NCI-H526 treated with DMSO at 0.1 percent for 48 hours (cell line): ENCODE data around the gene OR2B2.

ENCODE experiments used
- DNase-seq: peaks from one replicate; lab custom pipeline; 2025; lab: John Stamatoyannopoulos, UW

The OR2B2 gene

DNA sequence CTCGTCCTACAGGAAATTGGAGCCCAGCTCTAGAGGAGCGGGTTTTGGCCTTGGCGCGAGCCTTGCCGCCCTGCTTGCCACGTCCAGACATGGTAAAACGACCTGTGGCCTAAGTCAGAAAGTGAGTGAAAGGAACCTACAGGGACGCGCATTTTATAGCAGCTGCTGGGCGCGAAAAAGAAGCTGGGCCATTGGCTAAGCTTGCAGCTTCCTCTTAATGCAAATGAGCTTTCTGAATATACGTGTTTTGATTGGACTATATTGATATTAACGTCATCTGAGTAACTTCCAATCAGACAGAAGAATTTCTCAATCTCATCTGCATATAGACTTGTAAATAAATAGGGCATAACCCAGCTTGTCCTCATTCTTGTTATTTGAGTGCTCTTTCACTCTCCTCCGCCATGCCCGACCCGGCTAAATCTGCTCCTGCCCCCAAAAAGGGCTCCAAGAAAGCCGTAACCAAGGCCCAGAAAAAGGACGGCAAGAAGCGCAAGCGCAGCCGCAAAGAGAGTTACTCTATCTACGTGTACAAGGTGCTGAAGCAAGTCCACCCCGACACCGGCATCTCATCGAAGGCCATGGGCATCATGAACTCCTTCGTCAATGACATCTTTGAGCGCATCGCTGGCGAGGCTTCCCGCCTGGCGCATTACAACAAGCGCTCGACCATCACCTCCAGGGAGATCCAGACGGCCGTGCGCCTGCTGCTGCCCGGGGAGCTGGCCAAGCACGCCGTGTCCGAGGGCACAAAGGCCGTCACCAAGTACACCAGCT, 18.9 kb downstream of the OR2B2 start:
- DNase-seq = peak; percentile 98

DNA sequence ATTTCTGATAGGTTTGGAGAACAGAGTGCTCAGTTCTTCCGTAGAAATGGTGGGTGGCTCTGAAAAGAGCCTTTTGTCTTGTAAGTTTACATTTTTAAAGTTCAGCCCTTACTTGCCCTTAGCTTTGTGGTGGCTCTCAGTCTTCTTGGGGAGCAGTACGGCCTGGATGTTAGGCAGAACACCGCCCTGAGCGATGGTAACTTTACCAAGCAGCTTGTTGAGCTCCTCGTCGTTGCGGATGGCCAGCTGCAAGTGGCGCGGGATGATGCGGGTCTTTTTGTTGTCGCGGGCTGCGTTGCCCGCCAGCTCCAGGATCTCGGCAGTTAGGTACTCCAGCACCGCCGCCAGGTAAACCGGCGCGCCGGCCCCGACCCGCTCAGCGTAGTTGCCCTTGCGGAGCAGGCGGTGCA, 19.5 kb downstream of the OR2B2 start:
- DNase-seq = peak; percentile 54

DNA sequence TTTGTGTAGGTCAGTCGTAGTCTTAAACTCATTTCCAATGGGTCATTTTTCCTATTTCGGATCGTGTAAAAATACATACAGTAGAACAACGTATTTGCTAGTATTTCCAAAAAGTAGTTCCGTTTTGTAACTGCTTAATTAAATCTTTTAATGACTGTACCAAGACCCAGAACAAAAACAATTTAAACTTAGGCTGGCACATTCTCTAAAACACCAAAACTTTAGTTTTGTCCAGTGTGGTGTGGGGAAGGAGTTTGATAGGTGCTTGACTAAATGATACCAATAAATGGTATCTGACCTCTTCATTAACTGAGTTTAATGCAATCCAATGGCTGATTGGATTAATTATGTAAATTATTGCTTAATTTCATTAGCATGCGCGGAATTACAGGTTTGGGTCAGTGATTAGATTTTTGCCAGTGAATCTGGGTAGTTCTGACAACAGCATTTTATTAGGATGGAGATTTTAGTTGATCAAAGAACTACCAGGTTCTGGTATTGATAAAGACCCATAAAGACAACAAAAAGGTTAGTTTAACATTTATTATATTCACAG, 20.8 kb downstream of the OR2B2 start:
- no peak for DNase-seq

DNA sequence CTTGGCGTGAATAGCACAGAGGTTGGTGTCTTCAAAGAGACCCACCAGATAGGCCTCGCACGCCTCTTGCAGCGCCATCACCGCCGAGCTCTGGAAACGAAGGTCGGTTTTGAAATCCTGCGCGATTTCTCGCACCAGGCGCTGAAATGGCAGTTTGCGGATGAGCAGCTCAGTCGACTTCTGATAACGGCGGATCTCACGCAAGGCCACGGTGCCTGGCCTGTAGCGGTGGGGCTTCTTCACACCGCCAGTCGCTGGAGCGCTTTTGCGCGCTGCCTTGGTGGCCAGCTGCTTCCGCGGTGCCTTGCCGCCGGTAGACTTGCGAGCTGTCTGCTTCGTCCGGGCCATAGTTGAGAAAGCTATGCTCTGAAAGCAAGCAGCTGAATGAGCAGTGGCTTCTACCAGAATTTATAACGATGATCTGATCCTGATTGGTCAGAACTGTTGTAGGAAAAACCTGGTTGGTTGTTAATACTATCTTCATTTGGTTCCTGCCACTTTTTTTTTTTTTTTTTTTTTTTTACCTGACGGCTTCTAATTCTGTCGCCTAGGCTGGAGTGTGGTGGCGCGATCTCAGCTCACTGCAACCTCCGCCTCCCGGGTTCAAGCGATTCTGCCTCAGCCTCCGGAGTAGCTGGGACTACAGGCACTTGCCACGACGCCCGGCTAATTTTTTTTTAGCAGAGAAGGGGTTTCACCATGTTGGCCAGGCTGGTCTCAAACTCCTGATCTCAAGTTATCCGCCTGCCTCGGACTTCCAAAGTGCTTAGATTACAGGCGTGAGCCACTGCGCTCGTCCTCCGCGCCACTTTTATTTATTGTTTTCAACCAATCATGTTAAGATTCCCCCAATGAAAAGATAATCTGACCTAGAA, 21.5 kb downstream of the OR2B2 start:
- peak; percentile 93 for DNase-seq

DNA sequence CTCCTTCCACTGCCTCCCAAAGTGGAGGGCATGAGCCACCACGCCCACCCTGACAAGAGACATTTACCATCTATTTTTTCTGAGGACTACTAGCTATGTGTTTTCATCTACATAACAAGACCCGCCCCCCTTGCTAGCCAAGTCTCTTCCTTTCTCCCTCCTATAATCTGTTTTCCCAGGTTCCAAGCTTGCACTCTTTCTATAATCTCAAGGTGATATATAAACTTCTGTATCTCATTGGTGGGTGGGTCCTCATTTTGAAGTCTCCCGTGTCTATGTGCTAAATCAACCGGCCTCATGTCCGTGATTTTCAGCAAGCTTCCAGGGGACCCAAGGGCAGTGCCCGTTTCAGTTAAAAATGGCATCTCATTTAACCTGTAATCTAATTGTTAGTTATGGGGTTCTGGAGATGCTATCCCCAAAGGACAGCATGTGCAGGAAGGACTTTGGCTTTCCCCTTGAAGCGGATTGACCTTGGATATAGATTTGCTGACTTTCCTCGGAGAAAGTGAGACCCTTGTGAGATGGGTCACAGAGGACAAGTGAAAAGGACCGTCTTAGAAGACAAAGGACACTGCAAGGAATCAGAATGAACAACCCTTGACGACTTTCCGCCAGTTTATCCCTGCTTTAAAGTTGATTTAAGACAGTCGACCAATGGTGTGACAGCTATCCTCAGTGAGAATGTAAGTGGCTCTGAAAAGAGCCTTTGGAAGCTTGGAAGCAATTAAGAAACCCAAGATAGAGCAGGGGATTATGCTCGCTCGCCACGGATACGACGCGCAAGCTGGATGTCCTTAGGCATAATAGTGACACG, 22.4 kb downstream of the OR2B2 start:
- peak; percentile 65 for DNase-seq

DNA sequence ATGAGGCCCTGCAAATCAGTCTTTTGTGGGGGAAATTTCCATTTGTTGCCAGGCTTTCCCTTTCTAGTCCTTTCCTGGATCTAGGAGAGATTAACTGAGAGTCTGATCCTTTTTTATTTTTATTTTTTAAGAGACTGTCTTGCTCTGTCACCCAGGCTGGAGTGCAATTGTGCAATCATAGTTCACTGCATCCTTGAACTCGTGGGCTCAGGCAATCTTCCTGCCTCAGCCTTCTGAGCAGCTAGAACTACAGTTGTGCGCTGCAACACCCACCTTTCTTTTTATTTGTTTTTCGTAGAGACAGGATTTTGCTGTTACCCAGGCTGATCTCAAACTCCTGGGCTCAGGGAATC, 22.9 kb downstream of the OR2B2 start:
- no peak for DNase-seq

DNA sequence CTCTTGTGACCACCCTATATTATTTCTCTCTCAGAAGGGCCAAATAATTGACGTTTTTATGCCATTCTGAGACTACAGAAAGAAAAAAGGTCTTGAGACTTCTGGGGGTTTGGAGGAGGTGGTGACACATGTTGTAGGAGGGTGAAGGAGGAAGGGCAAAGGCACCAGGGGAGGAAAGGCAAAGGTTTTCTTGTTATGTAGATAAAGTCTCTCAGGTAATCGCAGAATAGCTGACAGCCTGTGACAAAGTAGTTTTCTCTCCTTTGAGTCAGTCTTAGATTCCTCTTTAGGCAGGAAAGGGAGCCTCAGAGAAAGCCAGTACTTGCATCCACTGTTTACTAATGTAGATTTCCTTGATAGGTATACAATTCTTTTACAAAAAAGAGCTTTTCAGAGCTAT, 23.6 kb downstream of the OR2B2 start:
- DNase-seq = no peak

DNA sequence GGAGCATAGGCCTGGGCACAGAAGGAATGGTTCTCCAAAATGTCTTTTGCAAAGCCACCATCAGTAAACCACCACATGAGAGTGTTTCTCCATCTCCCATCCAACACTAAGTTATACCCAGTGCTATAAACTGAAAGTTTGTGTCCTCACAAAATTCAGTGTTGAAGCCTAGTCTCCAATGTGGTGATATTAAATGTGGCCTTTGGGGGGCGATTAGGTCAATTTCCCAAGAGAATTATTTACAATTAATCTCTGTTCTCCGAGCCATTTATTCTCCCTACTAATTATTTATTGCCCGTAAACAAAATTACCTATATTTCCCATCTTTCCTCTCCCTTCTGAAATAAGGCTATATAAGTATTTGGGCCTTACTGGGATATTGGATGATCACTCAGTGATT, 26.1 kb downstream of the OR2B2 start:
- no peak for DNase-seq

DNA sequence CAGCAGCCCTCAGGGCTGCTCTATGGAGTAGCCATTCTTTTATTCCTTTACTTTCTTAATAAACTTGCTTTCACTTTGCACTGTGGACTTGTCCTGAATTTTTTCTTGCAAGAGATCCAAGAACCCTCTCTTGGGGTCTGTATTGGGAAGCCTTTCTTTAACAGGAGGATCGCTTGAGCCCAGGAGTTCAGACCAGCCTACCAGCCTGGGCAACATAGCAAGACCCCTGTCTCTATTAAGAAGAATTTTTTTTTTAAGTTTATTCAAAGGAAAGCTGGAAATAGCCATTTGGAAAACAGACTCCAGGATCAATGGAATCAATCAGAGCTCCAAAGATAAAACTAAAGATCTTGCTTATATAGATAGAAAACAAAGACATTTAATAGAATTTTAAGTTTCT, 29.1 kb downstream of the OR2B2 start:
- no peak for DNase-seq

DNA sequence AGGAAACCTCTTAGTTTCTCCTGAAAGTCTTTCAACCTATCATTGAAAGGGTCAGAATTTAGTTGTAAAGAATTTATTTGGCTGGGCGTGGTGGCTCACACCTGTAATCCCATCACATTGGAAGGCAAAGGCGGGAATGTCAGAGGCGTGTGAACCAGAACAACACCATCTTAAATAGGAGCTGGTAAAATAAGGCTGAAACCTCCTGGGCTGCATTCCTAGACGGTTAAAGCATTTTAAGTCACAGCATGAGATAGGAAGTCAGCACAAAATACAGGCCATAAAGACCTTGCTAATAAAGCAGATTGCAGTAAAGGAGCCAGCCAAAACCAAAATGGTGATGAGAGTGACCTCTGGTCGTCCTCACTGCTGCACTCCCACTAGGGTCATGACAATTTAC, 29.6 kb downstream of the OR2B2 start:
- no peak for DNase-seq

DNA sequence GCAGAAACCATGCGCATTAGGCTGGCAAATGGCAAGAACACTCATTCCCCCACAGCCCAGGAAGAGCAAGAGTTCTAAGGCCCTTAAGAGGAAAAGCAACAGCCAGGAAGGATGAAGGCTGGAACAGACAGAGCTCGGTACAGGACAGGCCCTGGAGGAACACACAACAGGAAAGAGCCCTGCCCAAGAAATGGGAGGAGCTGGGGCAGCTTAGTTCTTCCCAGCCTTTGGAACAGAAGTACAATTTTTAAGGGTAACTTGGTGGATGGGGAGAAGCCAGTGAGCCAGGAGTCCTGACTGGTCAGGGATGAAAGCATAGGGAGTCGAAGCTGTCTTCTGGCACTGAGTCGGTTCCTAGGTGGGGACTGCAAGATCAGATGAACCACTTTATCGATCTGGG, 32.4 kb downstream of the OR2B2 start:
- no peak for DNase-seq

DNA sequence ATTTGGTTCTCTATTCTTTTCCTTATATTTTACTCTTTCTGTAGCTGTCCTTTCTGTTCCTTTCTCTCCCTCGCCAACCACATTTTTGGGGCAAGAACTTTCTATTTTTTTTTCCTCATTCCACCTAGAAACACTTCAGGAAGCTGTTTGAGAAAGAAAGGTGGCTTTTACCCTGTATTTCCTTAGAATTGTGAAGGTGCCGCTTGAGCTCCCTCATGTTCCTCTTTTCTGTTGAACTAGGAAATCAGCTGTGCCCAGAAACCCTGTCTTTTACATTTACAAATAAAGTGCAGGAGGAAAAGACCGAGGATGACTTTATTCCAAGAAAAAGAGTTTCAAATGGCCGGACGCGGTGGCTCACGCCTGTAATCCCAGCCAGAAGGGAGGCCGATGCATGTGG, 38.2 kb downstream of the OR2B2 start:
- no peak for DNase-seq

DNA sequence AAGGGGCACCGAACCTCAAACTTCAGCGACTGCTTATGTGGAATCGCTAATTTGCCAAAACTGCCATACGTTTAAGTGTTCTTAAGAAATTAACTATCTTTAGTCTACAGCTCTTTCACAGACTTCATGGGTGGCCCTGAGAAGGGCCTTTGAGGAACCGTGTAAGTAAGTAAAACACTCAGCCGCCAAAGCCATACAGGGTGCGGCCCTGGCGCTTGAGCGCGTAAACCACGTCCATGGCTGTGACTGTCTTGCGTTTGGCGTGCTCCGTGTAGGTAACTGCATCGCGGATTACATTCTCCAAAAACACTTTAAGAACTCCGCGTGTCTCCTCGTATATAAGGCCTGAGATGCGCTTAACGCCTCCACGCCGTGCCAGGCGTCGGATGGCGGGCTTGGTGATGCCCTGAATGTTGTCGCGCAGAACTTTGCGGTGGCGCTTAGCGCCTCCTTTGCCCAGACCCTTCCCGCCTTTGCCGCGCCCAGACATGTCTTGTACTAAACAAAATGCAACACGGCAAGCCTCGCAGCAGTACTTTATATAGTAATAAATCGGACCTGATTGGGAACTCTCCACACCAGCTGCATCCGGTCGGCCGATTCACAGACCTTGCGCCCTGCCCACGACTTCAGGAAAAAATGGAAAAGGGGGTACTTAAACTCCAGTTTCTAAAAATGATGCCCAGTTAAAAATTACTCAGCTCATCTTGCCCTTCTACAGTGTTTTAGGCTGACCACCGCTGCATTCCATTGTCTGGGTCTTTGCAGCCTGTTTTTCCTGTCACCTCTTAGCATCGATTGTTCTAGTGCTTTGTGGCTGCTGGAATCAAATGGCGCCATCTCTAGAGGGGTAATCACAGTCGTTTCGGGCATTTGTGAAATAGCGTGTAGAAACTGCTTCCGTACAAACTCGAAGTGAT, 38.9 kb downstream of the OR2B2 start:
- peak; percentile 94 for DNase-seq

DNA sequence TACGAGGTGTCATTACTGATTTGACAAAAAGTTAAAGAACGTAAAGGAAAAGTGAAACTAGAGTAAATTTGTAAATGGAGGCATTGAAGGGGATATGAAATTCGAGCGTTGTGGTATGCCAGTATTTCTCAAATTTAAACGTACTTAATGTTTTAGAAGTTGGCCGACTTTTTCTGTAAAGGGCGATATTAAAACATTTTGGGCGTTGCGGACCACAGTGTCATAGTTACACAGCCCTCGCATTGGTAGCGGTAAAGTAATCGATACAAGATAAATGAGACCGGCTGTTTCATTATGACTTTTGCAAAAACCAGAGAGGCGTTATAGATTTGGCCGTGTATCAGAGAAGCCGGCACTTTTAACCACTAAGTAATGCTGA, 39.6 kb downstream of the OR2B2 start:
- no peak for DNase-seq

DNA sequence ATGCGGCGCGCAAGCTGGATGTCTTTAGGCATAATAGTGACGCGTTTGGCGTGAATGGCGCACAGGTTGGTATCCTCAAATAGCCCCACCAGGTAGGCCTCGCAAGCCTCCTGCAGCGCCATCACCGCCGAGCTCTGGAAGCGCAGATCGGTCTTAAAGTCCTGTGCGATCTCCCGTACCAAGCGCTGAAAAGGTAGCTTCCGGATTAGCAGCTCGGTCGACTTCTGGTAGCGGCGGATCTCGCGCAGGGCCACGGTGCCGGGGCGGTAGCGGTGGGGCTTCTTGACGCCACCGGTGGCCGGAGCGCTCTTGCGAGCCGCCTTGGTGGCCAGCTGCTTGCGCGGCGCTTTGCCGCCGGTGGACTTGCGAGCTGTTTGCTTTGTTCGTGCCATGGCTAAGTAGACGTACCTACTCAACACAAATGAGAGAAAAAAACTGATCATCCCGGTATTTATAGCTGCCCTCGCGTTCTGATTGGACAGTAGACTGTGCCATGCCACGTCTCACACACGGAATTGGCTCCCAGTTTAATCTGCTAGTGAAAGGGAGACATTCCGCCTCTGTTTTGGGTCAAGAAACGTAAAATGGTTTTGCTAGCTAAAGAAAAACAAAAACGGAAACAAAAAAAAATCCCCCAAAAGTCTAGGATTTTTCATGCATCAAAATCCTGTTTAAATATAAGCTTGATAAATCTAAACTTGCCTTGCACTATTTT, 40.1 kb downstream of the OR2B2 start:
- peak; percentile 92 for DNase-seq

DNA sequence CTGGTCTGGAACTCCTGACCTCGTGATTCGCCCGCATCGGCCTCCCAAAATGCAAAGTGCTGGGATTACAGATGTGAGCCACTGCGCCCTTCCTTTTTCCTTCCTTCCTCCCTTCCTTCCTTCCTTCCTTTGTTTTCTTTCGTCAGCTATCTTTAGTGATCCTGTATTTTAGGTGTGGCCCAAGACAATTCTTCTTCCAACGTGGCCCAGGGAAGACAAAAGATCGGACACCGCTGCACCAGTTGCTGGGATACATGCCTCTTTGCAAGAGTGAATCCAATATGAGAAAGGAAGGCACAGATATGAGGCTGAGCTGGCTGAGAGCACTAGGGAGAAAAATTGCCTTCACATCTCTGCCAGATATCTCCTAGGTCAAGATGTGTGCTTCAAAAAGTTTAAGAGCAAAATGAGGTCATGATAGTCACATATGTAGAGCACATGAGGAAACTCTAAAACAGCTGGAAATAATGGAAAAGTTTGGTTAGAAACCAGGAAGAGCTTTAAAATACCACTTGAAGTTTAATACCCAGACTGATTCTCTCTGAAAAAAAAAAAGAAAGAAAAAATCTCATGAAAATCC, 41.8 kb downstream of the OR2B2 start:
- DNase-seq = no peak

DNA sequence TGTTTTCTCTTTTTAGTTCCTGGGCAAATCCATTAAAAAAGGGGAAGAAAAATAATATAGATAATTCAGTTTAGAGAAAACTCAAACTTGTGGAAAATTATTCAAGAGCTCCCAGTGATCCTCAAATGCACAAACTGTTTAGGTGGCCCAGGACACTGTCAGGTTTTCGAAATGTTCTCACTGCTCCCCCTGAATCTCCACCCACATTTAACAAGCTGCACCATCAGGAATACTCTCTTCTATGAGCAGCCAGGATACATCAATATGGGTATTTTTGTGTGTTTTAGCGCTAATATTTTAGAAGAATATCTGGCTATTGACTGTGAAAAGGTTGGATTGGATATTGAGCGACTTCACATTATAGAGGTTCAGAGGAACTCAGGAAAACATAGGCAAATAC, 43.9 kb downstream of the OR2B2 start:
- no peak for DNase-seq

DNA sequence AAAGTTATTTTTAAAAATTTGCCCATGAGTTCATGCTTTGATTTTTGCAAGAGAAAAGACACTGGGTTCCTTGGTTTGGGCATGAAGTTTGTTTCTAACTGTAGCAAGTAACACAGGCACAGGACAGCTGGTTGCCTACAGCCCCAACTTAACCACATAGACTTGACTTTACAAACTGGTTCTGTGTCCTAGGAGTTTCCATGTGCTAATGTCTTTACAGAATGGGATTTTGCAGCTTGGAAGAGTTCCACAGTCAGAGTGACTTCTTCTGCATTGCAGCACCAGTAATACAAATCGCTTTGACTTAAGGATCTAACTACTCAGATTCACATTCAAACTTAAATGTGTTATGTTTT, 44.3 kb downstream of the OR2B2 start:
- peak; percentile 44 for DNase-seq

DNA sequence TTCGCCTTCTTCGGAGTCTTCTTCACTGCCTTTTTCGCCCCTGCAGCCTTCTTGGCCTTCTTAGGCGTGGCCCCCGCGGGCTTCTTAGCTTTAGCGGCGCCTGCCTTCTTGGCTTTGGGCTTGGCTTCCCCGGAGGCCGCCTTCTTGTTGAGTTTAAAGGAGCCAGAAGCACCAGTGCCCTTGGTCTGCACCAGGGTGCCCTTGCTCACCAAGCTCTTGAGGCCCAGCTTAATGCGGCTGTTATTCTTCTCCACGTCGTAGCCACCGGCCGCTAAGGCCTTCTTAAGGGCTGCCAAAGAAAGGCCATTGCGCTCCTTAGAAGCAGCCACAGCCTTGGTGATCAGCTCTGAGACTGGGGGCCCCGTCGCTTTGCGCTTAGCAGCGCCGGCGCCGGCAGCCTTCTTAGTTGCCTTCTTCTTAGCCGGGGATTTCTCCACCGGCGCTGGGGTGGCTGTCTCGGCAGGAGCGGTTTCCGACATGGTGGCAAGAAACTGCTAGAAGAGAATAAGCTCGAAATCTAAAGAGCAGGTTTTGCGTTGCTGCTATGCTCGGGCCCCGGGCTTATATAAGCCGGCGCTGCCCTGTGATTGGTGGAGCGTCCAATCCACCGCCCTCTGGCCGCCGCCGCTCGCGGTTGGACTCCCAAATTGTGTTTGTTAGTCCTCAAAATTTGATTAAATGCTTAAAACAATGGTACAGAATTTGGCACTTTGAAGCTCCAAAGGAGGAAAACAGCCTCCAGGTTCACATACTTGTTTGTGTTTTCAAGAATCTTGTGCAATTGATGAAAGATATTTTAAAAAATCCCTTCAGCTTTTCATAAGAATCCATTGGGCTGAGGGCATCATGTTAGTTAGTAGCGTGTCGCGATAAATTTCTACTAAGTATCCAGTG, 44.9 kb downstream of the OR2B2 start:
- peak; percentile 84 for DNase-seq
